Glutamatergic neuron (in vitro differentiated cells): ENCODE measurements around the gene SDCCAG8. TPM values are rescaled to one million over a fixed set of nuclear protein-coding genes. Genes with fewer than 3 reads are reported as not detected.

Experiments used
- DNase-seq: peaks from one replicate; pipeline ENCODE4 v3.0.0; 2022
- H3K27ac Mint-ChIP-seq: one replicate; pipeline ENCODE4 v1.8.0; 2020; ENCODE audit warnings: mild to moderate bottlenecking, mixed read lengths, inconsistent platforms; ENCODE audit not compliant: unreplicated experiment
- H3K27me3 Mint-ChIP-seq: one replicate; pipeline ENCODE4 v1.8.0; 2020; ENCODE audit warnings: mild to moderate bottlenecking, moderate library complexity, mixed read lengths, inconsistent platforms; ENCODE audit not compliant: unreplicated experiment
- H3K36me3 Mint-ChIP-seq: one replicate; pipeline ENCODE4 v1.8.0; 2020; ENCODE audit warnings: mild to moderate bottlenecking, mixed read lengths, inconsistent platforms; ENCODE audit not compliant: unreplicated experiment
- H3K4me1 Mint-ChIP-seq: one replicate; pipeline ENCODE4 v1.8.0; 2020; ENCODE audit warnings: mild to moderate bottlenecking, low read depth, mixed read lengths, inconsistent platforms; ENCODE audit not compliant: unreplicated experiment
- H3K4me3 Mint-ChIP-seq: one replicate; pipeline ENCODE4 v1.8.0; 2020; ENCODE audit warnings: mild to moderate bottlenecking, mixed read lengths, inconsistent platforms; ENCODE audit not compliant: unreplicated experiment
- H3K9me3 Mint-ChIP-seq: one replicate; pipeline ENCODE4 v1.8.0; 2020; ENCODE audit warnings: mild to moderate bottlenecking, moderate library complexity, mixed read lengths, inconsistent platforms; ENCODE audit not compliant: unreplicated experiment
- total RNA-seq: library from RNA; stranded (reverse); fragmentation: NEBNext Ultra II Directional; extraction: Animal tissue kit (Norgen Biotek cat#: 25700); gene quantifications from one replicate; pipeline ENCODE4 v1.2.1, GENCODE V29; 2021; ENCODE audit not compliant: unreplicated experiment
- TF ChIP-seq, protein P1 (sequence below): fragments of 200-600 bp; sonication (generic); IDR thresholded peaks from one replicate; pipeline ENCODE4 v1.5.0; 2021; ENCODE audit not compliant: partially characterized antibody, unreplicated experiment

The SDCCAG8 gene
- total RNA-seq, 1 donor from 2014 or later, result 52.8 TPM

DNA sequence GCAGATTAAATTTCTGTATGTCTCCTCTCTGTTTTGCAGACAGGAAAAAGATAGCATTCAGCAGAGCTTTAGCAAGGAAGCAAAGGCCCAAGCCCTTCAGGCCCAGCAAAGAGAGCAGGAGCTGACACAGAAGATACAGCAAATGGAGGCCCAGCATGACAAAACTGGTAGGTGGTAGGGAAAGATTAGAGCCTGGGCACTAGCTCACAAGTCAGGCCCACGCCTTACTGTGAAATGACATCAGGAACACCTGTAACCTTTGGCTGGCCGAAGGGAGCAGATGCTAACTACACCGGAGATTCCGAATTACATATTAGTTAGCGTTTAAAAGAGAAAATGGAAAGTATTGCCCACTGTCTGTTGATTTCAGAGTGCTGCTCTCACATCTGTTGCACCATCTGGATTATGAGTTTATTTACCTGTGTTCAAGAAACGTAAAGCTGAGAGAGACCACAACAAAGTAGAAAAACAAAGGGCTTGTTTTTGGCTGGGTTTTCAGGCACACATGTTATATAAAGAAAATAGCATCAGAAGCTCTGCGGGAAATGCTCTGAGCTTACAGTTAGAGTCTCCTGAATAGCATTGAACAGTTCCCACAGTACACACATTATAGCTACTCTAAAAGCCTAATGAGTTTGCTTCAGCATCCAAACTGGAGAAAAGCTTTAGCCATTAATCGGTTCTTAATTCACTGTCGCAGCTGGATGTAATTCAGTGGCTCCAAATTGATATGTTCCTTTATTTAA is 160.0 kb downstream of the SDCCAG8 start:
- no peak overlapping the region for H3K4me3 Mint-ChIP-seq
- DNase-seq, result no peak
- peak overlapping the region; percentile 40 for H3K27ac Mint-ChIP-seq
- TF ChIP-seq, protein P1, sequence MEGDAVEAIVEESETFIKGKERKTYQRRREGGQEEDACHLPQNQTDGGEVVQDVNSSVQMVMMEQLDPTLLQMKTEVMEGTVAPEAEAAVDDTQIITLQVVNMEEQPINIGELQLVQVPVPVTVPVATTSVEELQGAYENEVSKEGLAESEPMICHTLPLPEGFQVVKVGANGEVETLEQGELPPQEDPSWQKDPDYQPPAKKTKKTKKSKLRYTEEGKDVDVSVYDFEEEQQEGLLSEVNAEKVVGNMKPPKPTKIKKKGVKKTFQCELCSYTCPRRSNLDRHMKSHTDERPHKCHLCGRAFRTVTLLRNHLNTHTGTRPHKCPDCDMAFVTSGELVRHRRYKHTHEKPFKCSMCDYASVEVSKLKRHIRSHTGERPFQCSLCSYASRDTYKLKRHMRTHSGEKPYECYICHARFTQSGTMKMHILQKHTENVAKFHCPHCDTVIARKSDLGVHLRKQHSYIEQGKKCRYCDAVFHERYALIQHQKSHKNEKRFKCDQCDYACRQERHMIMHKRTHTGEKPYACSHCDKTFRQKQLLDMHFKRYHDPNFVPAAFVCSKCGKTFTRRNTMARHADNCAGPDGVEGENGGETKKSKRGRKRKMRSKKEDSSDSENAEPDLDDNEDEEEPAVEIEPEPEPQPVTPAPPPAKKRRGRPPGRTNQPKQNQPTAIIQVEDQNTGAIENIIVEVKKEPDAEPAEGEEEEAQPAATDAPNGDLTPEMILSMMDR, result no peak
- no peaks in the 10 kb centered on the region for H3K36me3 Mint-ChIP-seq
- H3K9me3 Mint-ChIP-seq, result no peaks in the 10 kb centered on the region
- H3K27me3 Mint-ChIP-seq, result peaks cover 3% of the 10 kb centered on the region
- H3K4me1 Mint-ChIP-seq, result peaks cover 20% of the 10 kb centered on the region

DNA sequence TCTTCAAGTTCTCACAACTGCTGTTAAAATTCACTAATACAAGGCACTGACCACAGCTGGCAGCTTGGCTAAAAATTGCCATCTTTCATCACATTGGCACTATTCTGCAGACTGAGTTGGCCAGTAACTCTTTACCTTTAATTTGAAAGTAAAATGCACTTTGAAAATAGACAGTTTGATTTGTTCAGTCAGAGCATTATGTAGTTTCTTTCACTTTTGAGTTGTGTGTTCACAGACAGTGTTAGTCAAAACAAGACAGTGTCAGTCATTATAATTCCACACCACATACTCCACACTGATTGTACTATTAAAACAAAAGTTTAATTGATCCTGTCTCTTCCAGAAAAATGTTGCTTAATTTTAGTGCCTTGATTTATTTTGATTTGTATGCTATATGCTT is 160.7 kb downstream of the SDCCAG8 start:
- no peak for DNase-seq
- Mint-ChIP-seq H3K4me3 (no peak overlapping the region), H3K27me3 (peaks cover 3% of the 10 kb centered on the region), H3K36me3 (no peaks in the 10 kb centered on the region), H3K4me1 (peaks cover 25% of the 10 kb centered on the region), H3K9me3 (no peaks in the 10 kb centered on the region), H3K27ac (no peak overlapping the region)
- TF ChIP-seq, protein P1, result no peak

DNA sequence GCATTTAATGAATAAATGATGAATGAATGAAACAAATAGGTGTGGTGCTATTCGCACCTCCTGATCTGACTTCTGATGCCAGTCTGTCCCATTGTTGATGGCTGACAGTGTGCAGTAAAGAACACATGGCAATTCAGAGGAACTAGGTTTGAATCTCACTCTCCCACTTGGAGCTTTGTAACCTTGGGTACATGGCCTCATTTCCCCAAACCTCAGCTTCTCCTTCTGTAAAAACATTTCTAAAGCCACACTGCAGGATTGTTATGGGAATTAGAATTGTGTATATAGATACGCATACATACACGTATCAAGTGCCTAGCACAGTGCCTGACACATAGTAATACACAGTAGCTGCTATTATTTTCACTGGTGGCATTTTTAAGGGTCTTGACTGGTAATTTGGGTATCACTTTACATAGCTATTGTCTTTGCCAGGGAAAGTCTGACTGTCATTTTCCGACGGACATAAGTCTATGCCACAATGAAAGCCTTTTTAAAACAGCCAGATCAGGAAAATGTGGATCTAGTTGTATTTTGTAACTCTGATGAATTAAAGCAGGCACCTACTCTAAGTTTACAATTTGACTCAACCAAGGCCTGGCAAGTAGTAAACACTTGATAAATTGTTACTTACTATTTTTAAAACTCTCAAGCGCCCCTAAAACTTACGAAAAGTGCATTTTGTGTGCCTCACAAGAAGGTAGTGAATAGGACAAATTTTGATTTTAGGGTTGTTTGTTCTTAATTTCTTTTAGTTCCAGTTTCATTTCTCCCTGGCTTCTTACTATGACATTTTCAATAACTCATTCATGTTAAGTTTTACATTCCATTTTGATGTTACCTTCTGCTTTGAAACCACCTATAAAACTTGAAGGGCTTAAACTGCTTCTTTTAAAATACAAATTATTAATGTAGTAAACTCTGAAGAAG is 164.4 kb downstream of the SDCCAG8 start:
- no peak for DNase-seq

DNA sequence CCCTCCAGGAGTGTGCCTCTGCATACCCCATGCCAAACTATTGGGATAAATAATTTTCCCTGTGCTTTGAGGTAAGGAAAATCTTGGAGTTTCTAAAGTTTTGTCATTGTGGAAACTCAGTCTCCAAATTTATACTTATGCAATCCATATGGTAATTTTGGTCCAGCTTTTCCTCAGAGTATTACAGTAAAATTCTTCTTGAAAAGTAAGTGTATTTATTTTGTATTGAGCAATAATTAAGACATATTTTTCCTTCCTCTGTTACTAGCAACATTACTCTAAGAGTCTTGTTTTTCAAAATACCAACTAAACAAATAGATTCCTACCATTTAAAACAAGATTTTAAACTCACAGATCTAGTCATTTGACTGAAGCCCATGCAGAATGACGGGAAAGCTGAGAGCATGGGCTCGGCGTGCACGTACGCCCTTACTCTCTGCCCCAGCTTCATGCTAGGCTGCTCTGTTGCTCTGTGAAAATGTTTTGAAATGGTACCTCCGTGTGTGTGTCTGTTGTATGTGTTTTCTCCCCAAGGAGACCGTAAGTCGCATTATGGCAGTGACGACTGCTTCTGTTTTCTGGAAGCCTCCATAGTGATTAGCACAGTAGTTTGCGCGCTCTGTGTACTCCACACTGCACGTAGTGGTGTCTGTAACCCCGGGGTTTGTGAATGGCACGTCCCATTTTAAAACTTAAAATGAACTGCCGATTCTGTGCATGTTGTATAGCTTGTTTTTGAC is 165.3 kb downstream of the SDCCAG8 start:
- Mint-ChIP-seq H3K4me1 (peaks cover 22% of the 10 kb centered on the region), H3K9me3 (no peaks in the 10 kb centered on the region), H3K36me3 (no peaks in the 10 kb centered on the region), H3K27ac (peak overlapping the region; percentile 39), H3K4me3 (no peak overlapping the region), H3K27me3 (no peaks in the 10 kb centered on the region)
- no peak for DNase-seq
- TF ChIP-seq, protein P1, result no peak

More for the DNA sequence above, 164.4 kb downstream of the SDCCAG8 start:
- Mint-ChIP-seq H3K27me3 (peaks cover 3% of the 10 kb centered on the region), H3K27ac (no peak overlapping the region), H3K36me3 (no peaks in the 10 kb centered on the region), H3K4me3 (no peak overlapping the region), H3K4me1 (peaks cover 28% of the 10 kb centered on the region), H3K9me3 (no peaks in the 10 kb centered on the region)
- TF ChIP-seq, protein P1, result no peak
